ENCODE data around the gene RIMKLA. TPM values are rescaled to one million over a fixed set of nuclear protein-coding genes. Genes with fewer than 3 reads are reported as not detected.

The RIMKLA gene
- total RNA-seq: under 0.01 TPM in 1 of 2 replicates, not detected in the other

- no peak for TF ChIP-seq CTCF (IDR thresholded peaks at IDR 0.05; ENCODE audit: insufficient read depth, low read length, severe bottlenecking)
- peak within 1 kb of the TSS; percentile 23 for H3K4me3 ChIP-seq (ENCODE audit: low read depth, low read length)
- H3K36me3 ChIP-seq (ENCODE audit: control insufficient read depth, insufficient read depth, low read length): no peaks in the 10 kb centered on the region
- DNase-seq (ENCODE audit: low read depth): peak; percentile 7
- no peak for FAIRE-seq
- peaks cover 8% of the 10 kb centered on the region for H3K27me3 ChIP-seq (ENCODE audit: control insufficient read depth, insufficient read depth, low read length)
Measured at GRCh38 chr1:42380586-42381279, at the start of gene RIMKLA. TSS of gene RIMKLA (plus strand) at chr1:42380792. CDS start at chr1:42380935, 143 bp downstream.

GRCh38 chr1:42332877-42333276 lies 47.7 kb upstream of the RIMKLA start:
- FAIRE-seq (no peak), DNase-seq (ENCODE audit: low read depth) (no peak)
- Histone ChIP-seq H3K4me3 (ENCODE audit: low read depth, low read length) (no peak overlapping the region), H3K27me3 (ENCODE audit: control insufficient read depth, insufficient read depth, low read length) (no peaks in the 10 kb centered on the region), H3K36me3 (ENCODE audit: control insufficient read depth, insufficient read depth, low read length) (no peaks in the 10 kb centered on the region)
- no peak for TF ChIP-seq CTCF (IDR thresholded peaks at IDR 0.05; ENCODE audit: insufficient read depth, low read length, severe bottlenecking)

- DNase-seq (ENCODE audit: low read depth) (peak; percentile 29), FAIRE-seq (no peak)
- no peak for TF ChIP-seq CTCF (IDR thresholded peaks at IDR 0.05; ENCODE audit: insufficient read depth, low read length, severe bottlenecking)
- Histone ChIP-seq H3K4me3 (ENCODE audit: low read depth, low read length) (peak overlapping the region; percentile 87), H3K36me3 (ENCODE audit: control insufficient read depth, insufficient read depth, low read length) (no peaks in the 10 kb centered on the region), H3K27me3 (ENCODE audit: control insufficient read depth, insufficient read depth, low read length) (no peaks in the 10 kb centered on the region)
Measured at GRCh38 chr1:42333662-42334239, 46.8 kb upstream of the RIMKLA start.

- Histone ChIP-seq H3K4me3 (ENCODE audit: low read depth, low read length) (peak overlapping the region; percentile 87), H3K36me3 (ENCODE audit: control insufficient read depth, insufficient read depth, low read length) (no peaks in the 10 kb centered on the region), H3K27me3 (ENCODE audit: control insufficient read depth, insufficient read depth, low read length) (no peaks in the 10 kb centered on the region)
- peak; percentile 42 for DNase-seq (ENCODE audit: low read depth)
- no peak for TF ChIP-seq CTCF (IDR thresholded peaks at IDR 0.05; ENCODE audit: insufficient read depth, low read length, severe bottlenecking)
- no peak for FAIRE-seq
Measured at GRCh38 chr1:42334240-42335049, 46.1 kb upstream of the RIMKLA start.

GRCh38 chr1:42335050-42335808 lies 45.4 kb upstream of the RIMKLA start, which contains the start of gene FOXJ3:
TSS of gene FOXJ3 (minus strand) at chr1:42335235. CDS start at chr1:42311093, 24,142 bp downstream.
- H3K4me3 ChIP-seq (ENCODE audit: low read depth, low read length): peak within 1 kb of the TSS; percentile 87
- TF ChIP-seq CTCF (IDR thresholded peaks at IDR 0.05; ENCODE audit: insufficient read depth, low read length, severe bottlenecking): no peak
- no peak for FAIRE-seq
- H3K36me3 ChIP-seq (ENCODE audit: control insufficient read depth, insufficient read depth, low read length): no peaks in the 10 kb centered on the region
- DNase-seq (ENCODE audit: low read depth): peak; percentile 79
- no peaks in the 10 kb centered on the region for H3K27me3 ChIP-seq (ENCODE audit: control insufficient read depth, insufficient read depth, low read length)
